PC-3 (cell line): ENCODE data around the gene ASCL5.

Experiments
- EZH2 ChIP-seq: fragments of 300-600 bp; sonication (generic); IDR thresholded peaks from one replicate; pipeline ENCODE4 v1.6.1; 2017; ENCODE audit warnings: antibody characterized with exemption, mild to moderate bottlenecking, low read length; ENCODE audit not compliant: unreplicated experiment
- EZH2phosphoT487 ChIP-seq: fragments of 300-600 bp; sonication (generic); IDR thresholded peaks from 2 replicates; pipeline ENCODE4 v1.6.1; 2018; ENCODE audit warnings: mild to moderate bottlenecking, antibody characterized with exemption, low read length, borderline replicate concordance

GRCh38 chr1:201149400-201149799, 22.4 kb upstream of the ASCL5 start:
- TF ChIP-seq EZH2 (no peak), EZH2phosphoT487 (no peak)
